GM12875 (cell line): ENCODE measurements around the gene ACACA.

Source experiments
- H3K4me3 ChIP-seq: one replicate; pipeline ENCODE4 v1.5.1; 2011; ENCODE audit warnings: low read depth, low read length, control low read depth
- CTCF ChIP-seq: IDR thresholded peaks from 2 replicates; pipeline ENCODE4 v1.5.1; 2011; ENCODE audit warnings: low read depth, mild to moderate bottlenecking, control low read depth, inconsistent platforms, low read length, moderate library complexity, borderline replicate concordance; ENCODE audit not compliant: insufficient read depth

Gene ACACA

GRCh38 chr17:37382056-37382455 lies 24.6 kb downstream of the ACACA start:
- no peak overlapping the region for H3K4me3 ChIP-seq
- TF ChIP-seq CTCF, result no peak

DNA sequence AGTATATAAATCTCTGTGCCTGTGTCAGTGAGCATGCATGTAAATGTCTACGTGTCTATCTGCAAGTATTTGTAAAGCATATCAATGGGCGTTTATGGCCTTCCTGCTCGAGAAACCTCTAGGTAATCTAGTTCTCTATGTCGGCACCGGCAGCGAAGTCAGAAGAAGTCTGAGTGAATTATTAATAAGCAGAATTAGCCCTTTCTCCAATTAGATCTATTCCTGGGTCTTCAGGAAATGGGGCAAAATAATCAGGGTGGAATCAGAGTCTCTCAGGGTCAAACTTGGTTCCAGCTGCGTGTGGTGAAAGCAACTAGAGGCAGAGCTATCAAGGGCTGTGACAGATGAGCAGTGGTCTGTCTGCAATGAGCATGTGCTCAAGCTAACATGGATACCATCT lies 30.9 kb downstream of the ACACA start, which contains the start of gene C17orf78:
C17orf78 (plus strand) TSS at position 280 of the 400 bp plus-strand sequence; CDS start at position 388, 108 bp downstream.
- no peak for TF ChIP-seq CTCF

DNA sequence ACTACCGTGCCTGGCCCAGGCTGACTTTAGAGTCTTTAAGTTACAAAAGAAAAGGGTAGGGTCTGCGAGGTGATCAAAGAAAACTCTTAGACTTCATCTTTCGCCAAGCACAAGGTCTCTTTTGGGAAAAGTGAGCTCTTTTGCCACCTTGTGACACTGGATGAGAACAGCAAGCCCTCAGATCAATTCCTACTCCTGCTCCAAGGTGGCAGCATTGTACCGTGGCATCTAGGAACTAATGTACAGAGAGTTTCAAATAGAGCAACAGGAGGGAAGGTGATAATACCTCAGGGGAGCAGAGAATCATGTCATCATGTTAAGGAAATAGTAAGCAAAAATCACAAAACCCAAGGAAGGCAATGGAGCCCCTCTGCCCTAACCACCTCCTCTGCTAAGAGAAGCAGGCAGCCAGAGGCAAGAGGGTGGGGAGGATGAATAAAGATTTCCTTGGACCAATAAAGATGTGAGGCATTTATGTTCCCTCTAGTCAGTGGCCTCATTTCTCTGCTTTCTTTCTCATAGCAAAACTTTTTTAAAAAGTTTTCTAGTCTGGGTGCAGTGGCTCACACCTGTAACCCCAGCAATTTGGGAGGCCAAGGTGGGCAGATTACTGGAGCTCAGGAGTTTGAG lies 33.0 kb downstream of the ACACA start:
- no peak overlapping the region for H3K4me3 ChIP-seq
- TF ChIP-seq CTCF, result peak; percentile 99

More for the DNA sequence above, 30.9 kb downstream of the ACACA start, which contains the start of gene C17orf78:
- H3K4me3 ChIP-seq, result no peak within 1 kb of the TSS

- no peak overlapping the region for H3K4me3 ChIP-seq
- no peak for TF ChIP-seq CTCF
These were observed 38.1 kb downstream of the ACACA start for GRCh38 chr17:37368577-37368976.

DNA sequence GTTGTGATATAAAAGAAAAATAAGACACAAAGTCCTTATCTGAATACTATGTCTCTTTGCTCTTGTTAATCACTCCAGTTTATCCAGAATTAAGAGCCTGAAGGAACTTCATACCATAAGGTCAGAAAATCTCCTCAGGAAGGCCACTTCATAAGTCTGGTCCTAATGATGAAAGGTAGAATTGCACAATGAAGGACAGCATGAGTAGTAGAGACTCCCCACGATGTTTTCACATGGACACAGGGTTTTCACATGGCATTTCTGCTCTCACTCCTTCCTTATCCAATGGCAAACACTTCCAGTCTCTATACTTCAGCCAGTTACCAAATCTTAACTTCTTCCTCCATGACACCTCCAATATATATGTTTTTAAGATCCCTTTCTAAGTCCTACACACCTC lies 41.0 kb downstream of the ACACA start:
- H3K4me3 ChIP-seq, result no peak overlapping the region
- TF ChIP-seq CTCF, result no peak

GRCh38 chr17:37361543-37361942 lies 45.1 kb downstream of the ACACA start:
- no peak overlapping the region for H3K4me3 ChIP-seq
- no peak for TF ChIP-seq CTCF

DNA sequence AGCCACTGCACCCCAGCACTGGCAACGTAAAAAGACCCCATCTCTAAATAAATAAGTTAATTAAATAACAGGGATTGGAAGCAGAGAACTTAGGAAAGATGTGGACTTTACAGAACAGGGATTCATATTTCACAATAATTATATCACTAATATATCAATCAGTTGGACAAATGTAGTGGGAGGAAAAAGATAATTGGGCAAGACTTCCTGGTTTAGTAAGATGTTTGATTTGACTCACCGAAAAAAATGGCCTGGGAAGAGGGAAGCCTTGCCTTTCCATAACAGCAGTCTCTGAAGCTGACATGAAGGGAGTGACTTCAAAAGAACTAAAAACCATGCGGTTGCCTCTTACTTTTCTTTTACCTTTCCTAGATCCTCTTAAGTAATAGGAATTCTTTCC lies 46.0 kb downstream of the ACACA start:
- no peak overlapping the region for H3K4me3 ChIP-seq
- TF ChIP-seq CTCF, result no peak
